Thymus (tissue), 11 donors: ENCODE data around the gene CYP4F2. TPM values are rescaled to one million over a fixed set of nuclear protein-coding genes. Genes with fewer than 3 reads are reported as not detected.
"Not testable (repeated sequence)": the region's sequence is repeated elsewhere in the genome, so short reads cannot be mapped to it uniquely, and the experiment has no call there.

Source experiments
- DNase-seq, 9 donors: peaks; one replicate each; pipeline ENCODE4 v3.0.0-alpha.2; 2013; ENCODE audit warnings: low spot score in 9 of 9, low read depth in 6 of 9, missing footprints in 1 of 9
- H3K27ac ChIP-seq, 2 donors: one replicate each; pipeline ENCODE4 v1.5.1; 2013; ENCODE audit warnings: control low read depth in 1 of 2, low read depth in 1 of 2, low read length in 1 of 2, mild to moderate bottlenecking in 1 of 2, moderate library complexity in 1 of 2
- H3K27me3 ChIP-seq, 2 donors: one replicate each; pipeline ENCODE4 v1.5.1; 2013; ENCODE audit warnings: low read length in 1 of 2; ENCODE audit not compliant: control insufficient read depth in 2 of 2, insufficient read depth in 1 of 2
- H3K36me3 ChIP-seq, 2 donors: one replicate each; pipeline ENCODE4 v1.5.1; 2013; ENCODE audit warnings: low read length in 1 of 2, mild to moderate bottlenecking in 1 of 2, moderate library complexity in 1 of 2; ENCODE audit not compliant: control insufficient read depth in 2 of 2, insufficient read depth in 2 of 2
- H3K4me1 ChIP-seq, 2 donors: one replicate each; pipeline ENCODE4 v1.5.1; 2013; ENCODE audit warnings: low read length in 2 of 2; ENCODE audit not compliant: control insufficient read depth in 2 of 2, insufficient read depth in 2 of 2
- H3K4me3 ChIP-seq, 2 donors: one replicate each; pipeline ENCODE4 v1.5.1; 2013; ENCODE audit warnings: low read length in 2 of 2, control low read depth in 1 of 2, mild to moderate bottlenecking in 1 of 2
- H3K9me3 ChIP-seq, 2 donors: one replicate each; pipeline ENCODE4 v1.5.1; 2013; ENCODE audit warnings: low read length in 1 of 2, mild to moderate bottlenecking in 1 of 2; ENCODE audit not compliant: control insufficient read depth in 2 of 2, insufficient read depth in 1 of 2
- WGBS: extraction: QIAGEN DNeasy Blood & Tissue Kit; methylation state at CpG from one replicate; pipeline ENCODE4 v1.1.7; 2013; 5-methylcytosine and 5-hydroxymethylcytosine counted together
- polyA plus RNA-seq: library from polyadenylated mRNA; stranded (reverse); fragments of 200-250 nt; gene quantifications from one replicate; pipeline ENCODE4 v1.2.3, GENCODE V29; 2013
- total RNA-seq: library from RNA; stranded (reverse); fragments of 120-200 nt; gene quantifications from one replicate; pipeline ENCODE4 v1.2.4, GENCODE V29; 2013
- donor health status: healthy.

Gene CYP4F2
- total and polyA plus RNA-seq, 2 donors, result 0.09 to 0.16 TPM

- no peak overlapping the region for H3K27ac ChIP-seq
- no peak for DNase-seq
- H3K4me3 ChIP-seq, result no peak overlapping the region
- H3K4me1 ChIP-seq, result no peaks in the 10 kb centered on the region
- no peaks in the 10 kb centered on the region for H3K36me3 ChIP-seq
- H3K9me3 ChIP-seq, result peaks cover 0 to 2% of the 10 kb centered on the region in 2 donors
- H3K27me3 ChIP-seq, result peaks cover 7 to 35% of the 10 kb centered on the region in 2 donors
- WGBS, result 4% methylated on average over 43 of the region's 44 CpGs
Observed at GRCh38 chr19:15911599-15912235, 13.8 kb upstream of the CYP4F2 start.

- DNase-seq, result no peak
- no peaks in the 10 kb centered on the region for H3K36me3 ChIP-seq
- peaks cover 0 to 4% of the 10 kb centered on the region in 2 donors for H3K4me1 ChIP-seq
- H3K27me3 ChIP-seq, result peaks cover 0 to under 1% of the 10 kb centered on the region in 2 donors
- H3K4me3 ChIP-seq, result no peak overlapping the region
- H3K27ac ChIP-seq, result no peak overlapping the region
- H3K9me3 ChIP-seq, result peaks cover 0 to 4% of the 10 kb centered on the region in 2 donors
Observed at GRCh38 chr19:15905026-15905425, 7.2 kb upstream of the CYP4F2 start.

DNA sequence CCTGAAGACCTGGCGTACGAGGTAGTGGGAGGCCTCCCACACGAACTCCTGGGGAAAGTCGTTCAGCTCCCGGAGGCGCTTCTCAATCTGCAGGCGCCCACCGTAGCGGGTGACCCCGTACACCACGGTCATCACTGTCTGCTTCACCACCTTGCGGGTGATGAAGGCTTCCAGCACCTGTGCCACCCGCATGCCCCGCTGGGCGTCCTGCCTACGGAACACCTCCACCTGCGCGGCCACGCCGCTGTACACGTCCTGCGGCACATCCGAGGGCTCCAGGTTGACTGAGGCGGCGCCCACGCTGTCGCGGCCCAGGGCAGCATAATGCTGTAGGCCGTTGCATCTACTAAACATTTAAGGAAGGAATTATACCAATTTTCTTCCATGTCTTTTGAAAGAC is 5.0 kb upstream of the CYP4F2 start:
- not testable (repeated sequence) for H3K9me3 ChIP-seq, H3K4me3 ChIP-seq, H3K27me3 ChIP-seq, H3K36me3 ChIP-seq, DNase-seq, H3K4me1 ChIP-seq, H3K27ac ChIP-seq
- 93% methylated on average over 29 of the region's 29 CpGs for whole genome bisulfite sequencing

DNA sequence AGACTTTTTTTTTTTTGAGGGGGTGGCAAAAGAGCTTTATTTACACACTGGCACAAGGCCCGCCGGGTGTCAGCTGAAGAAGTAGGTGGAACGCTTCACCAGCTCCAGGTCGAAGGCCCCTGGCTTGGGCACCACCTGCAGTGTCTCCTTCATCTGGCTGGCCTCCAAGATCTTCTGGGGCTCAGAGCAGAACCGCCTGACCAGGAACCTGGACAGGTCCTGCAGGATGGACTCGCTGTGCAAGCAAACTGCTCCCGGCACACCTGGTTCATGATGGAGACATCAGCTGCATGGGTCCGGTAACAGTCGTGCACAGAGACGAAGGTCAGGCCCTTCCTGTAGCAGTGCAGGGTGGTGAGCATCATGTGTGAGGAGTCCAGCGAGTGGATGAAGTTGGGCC is 4.4 kb upstream of the CYP4F2 start:
- peaks cover 0 to 10% of the 10 kb centered on the region in 2 donors for H3K27me3 ChIP-seq
- no peak overlapping the region for H3K4me3 ChIP-seq
- WGBS, result 92% methylated on average over 11 of the region's 11 CpGs

DNA sequence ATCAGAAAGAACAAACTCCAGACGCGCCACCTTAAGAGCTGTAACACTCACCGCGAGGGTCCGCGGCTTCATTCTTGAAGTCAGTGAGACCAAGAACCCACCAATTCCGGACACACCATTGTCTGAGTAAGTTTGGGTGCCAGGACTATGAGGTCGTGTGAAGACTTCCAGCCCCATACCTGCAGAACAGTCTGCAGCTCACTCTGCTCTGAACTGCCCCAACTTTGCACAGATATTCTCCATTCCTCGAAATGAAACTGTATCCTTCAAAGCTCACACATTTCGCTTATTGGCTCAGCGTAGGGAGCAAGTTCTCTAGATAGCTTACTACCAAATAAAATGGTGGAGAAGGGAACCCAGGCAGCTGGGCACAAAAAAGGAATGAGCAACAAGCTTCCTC is 2.6 kb upstream of the CYP4F2 start:
- H3K36me3 ChIP-seq, result no peaks in the 10 kb centered on the region
- no peak overlapping the region for H3K27ac ChIP-seq
- peak in 1 of 9 donors; percentile 13 for DNase-seq
- peaks cover 0 to 10% of the 10 kb centered on the region in 2 donors for H3K27me3 ChIP-seq
- peaks cover 0 to 4% of the 10 kb centered on the region in 2 donors for H3K4me1 ChIP-seq
- WGBS, result 62% methylated on average over 11 of the region's 11 CpGs
- peaks cover 0 to 4% of the 10 kb centered on the region in 2 donors for H3K9me3 ChIP-seq
- no peak overlapping the region for H3K4me3 ChIP-seq

More for the DNA sequence above, 4.4 kb upstream of the CYP4F2 start:
- H3K36me3 ChIP-seq, result no peaks in the 10 kb centered on the region
- H3K4me1 ChIP-seq, result peaks cover 0 to 4% of the 10 kb centered on the region in 2 donors
- no peak for DNase-seq
- H3K27ac ChIP-seq, result no peak overlapping the region
- peaks cover 0 to 4% of the 10 kb centered on the region in 2 donors for H3K9me3 ChIP-seq

DNA sequence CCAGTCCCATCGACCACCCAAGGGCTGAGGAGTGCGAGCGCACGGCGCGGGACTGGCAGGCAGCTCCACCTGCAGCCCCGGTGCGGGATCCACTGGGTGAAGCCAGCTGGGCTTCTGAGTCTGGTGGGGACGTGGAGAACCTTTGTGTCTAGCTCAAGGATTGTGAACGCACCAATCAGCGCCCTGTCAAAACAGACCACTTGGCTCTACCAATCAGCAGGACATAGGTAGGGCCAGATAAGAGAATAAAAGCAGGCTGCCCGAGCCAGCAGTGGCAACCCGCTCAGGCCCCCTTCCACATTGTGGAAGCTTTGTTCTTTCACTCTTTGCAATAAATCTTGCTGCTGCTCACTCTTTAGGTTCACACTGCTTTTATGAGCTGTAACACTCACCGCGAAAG is 2.2 kb upstream of the CYP4F2 start:
- H3K4me3 ChIP-seq, result not testable (repeated sequence)

DNA sequence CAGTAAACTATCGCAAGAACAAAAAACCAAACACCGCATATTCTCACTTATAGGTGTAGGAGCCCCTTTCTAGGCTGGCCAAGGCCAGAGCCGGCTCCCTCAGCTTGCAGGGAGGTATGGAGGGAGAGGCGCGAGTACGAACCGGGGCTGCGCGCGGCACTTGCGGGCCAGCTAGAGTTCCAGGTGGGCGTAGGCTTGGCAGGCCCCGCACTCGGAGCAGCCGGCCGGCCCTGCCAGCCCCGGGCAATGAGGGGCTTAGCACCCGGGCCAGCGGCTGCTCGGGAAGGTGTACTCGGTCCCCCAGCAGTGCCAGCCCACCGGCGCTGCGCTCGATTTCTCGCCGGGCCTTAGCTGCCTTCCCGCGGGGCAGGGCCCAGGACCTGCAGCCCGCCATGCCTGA is 1.7 kb upstream of the CYP4F2 start:
- H3K27me3 ChIP-seq, DNase-seq, H3K4me3 ChIP-seq, H3K9me3 ChIP-seq, H3K4me1 ChIP-seq, H3K27ac ChIP-seq, H3K36me3 ChIP-seq: not testable (repeated sequence)
- WGBS, result 17% methylated on average over 30 of the region's 30 CpGs

More for the DNA sequence above, 2.2 kb upstream of the CYP4F2 start:
- H3K27me3 ChIP-seq, H3K36me3 ChIP-seq, H3K9me3 ChIP-seq, DNase-seq, H3K27ac ChIP-seq, H3K4me1 ChIP-seq: not testable (repeated sequence)
- WGBS, result 25% methylated on average over 15 of the region's 15 CpGs

- Histone ChIP-seq H3K27ac (no peak overlapping the region), H3K4me1 (peaks cover 0 to 4% of the 10 kb centered on the region in 2 donors), H3K36me3 (no peaks in the 10 kb centered on the region), H3K4me3 (no peak overlapping the region), H3K9me3 (no peaks in the 10 kb centered on the region), H3K27me3 (peaks cover 0 to 10% of the 10 kb centered on the region in 2 donors)
- WGBS, result 94% methylated on average over 16 of the region's 16 CpGs
- DNase-seq, result no peak
Observed at GRCh38 chr19:15897026-15897737, 692 bp downstream of the CYP4F2 start.

- peaks cover 0 to 4% of the 10 kb centered on the region in 2 donors for H3K4me1 ChIP-seq
- no peaks in the 10 kb centered on the region for H3K36me3 ChIP-seq
- WGBS, result 95% methylated on average over 4 of the region's 4 CpGs
- no peak for DNase-seq
- no peak overlapping the region for H3K4me3 ChIP-seq
- H3K9me3 ChIP-seq, result no peaks in the 10 kb centered on the region
- no peak overlapping the region for H3K27ac ChIP-seq
- H3K27me3 ChIP-seq, result peaks cover 0 to 10% of the 10 kb centered on the region in 2 donors
Observed at GRCh38 chr19:15895876-15896430, 1.9 kb downstream of the CYP4F2 start.
